ENCODE data around the gene GATAD2B.

GATAD2B gene

GRCh38 chr1:153951183-153951582 is 28.4 kb upstream of the GATAD2B start:
- DNase-seq (ENCODE audit: low read depth): no peak

- peak; percentile 58 for DNase-seq (ENCODE audit: low read depth)
These were observed 24.0 kb upstream of the GATAD2B start, which contains the start of gene DENND4B for GRCh38 chr1:153946622-153947241. Gene DENND4B (minus strand): TSS chr1:153946718. CDS start chr1:153944374, 2,344 bp downstream.

DNA sequence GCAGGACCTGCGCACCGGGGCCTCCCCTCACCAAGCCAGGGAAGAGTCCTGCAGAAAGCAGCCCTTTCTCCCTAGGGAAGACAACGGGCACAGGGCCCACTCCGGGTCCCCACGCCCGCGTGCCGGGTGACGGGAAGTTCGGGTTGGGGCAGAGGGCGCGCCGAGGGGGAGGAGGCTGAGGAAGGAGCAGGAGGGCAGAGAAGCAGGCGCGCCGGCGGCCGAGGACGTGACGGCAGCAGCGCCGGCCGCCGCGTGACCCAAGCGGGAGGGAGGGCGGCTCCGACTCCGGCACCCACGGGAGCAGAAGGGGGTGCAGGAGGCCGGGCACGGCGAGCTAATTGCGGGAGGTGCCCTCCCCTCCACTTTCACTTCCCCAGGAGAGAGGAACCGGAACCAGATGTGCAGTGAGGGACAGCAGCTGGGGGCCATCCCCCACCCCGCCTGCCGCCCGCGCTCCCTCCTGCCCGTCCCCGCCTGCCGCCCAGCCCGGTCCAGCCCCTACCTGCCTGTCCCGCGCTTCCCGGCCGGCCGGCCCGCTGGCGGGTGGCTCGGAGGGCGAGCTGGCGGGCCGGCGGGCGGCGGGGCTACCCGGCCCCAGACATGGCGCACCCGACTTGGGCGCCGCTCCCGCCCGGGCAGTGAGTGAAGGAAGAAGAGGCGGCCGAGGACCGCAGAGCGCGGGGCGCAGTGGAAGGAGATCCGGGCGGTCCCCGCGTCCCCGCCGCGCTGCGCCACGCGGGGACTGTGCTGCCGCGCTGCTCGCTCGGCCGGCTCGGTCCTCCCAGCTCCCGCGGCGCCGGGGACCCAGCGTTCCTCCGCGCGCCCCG is 23.2 kb upstream of the GATAD2B start:
- DNase-seq (ENCODE audit: low read depth): peak; percentile 44

DNA sequence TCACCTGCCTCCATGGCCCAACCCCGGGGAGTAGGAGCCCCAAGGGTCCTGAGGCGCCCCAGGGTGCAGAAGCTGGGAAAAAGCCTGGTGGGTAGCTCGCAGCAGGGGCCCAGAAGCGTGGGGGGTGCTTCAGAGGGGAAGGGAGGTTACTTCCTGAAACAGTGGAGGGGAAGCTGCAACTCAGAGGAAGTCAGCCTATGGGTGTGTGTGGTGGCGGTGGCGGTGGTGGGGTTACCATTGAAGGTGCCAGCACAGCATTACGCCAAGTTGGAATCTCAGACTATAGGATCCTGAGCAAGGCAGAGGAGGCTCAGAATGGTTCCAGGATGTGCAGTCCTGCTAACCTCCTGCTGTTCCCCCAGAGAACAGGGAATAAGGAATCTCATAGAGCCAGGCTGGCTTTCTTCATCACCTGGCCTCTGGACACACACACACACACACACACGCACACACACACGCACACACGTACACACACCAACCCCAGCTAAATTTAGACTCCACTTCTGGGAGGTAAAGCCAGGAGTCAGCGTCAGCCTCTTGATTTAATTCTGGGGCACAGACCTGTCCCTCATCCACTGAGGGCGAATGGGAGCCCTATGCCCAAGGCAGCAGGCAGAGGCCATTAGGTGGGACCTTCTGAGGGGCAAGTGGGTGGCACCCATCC is 22.5 kb upstream of the GATAD2B start:
- DNase-seq (ENCODE audit: low read depth): peak; percentile 68

DNA sequence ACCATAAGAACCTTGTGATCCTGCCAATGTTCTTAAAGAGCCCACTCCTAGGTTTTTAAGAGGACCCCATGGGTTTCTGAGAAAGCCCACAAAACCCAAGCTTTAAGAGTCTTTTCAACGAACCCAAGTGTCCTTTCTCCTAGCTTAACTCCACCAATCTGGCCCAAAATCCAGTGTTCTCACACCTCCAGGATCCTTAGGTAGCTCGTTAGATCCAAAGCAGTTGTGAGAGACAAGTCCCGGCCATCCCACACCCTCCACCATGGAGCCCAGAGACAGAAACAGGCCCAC is 22.0 kb upstream of the GATAD2B start:
- no peak for DNase-seq (ENCODE audit: low read depth)

GRCh38 chr1:153944005-153944826 is 21.4 kb upstream of the GATAD2B start:
- no peak for DNase-seq (ENCODE audit: low read depth)

DNA sequence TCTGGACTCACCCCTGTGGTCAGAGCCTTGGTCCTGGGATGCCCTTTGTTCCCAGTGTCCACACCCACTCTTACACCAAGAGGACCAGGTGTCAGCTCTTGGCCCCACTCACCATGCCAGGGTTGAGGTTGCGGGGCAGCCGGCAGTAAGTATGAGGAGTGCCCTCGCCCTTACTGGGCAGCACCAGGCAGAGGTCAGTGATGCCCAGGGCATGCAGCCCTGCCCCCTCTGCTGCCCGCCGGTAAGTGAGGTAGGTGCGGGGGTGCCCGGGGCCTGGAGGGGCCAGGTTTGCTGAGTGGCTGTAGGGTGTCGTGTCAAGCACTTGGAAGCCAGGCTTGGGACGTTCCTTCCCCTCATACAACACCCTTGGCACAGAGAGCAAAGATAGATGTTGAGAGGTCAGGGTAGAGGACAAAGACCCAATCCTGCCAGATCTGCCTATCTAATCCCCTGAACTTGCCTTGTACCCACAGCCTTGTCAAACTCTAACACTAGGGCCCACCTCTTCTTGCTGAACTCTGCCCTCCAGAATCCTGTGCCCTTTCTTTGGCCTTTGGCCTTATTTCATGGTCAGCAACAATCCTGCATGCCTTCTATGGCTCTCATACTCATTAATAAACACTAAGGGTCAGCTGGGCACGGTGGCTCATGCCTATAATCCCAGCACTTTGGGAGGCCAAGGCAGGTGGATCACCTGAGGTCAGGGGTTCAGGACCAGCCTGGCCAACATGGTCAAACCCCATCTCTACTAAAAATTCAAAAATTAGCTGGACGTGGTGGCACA is 20.2 kb upstream of the GATAD2B start:
- DNase-seq (ENCODE audit: low read depth): no peak

- no peak for DNase-seq (ENCODE audit: low read depth)
These were observed 19.3 kb upstream of the GATAD2B start for GRCh38 chr1:153941826-153942725.

GRCh38 chr1:153940756-153941155 is 18.0 kb upstream of the GATAD2B start:
- DNase-seq (ENCODE audit: low read depth): no peak

DNA sequence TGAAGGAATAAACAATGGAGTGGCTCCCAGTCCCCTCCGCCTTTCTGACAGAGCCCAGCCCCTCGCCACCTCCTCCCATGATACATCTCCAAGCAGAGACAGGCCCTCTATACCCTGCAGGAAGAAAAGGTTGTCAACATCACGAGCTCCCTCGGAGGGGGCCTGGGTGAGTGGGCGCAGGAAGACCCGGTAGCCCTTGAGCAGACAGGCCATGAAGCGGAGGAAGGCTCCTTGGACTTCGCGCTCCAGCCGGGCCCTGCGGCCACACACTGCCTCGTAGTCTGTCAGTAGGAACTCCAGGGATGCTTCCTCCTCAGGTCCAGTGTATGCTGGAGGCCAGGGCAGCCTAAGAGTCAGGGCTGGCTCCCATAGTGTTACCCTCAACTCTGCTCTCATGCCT is 16.7 kb upstream of the GATAD2B start:
- no peak for DNase-seq (ENCODE audit: low read depth)

- no peak for DNase-seq (ENCODE audit: low read depth)
These were observed 16.2 kb upstream of the GATAD2B start for GRCh38 chr1:153938996-153939395.

GRCh38 chr1:153937331-153937730 is 14.6 kb upstream of the GATAD2B start:
- DNase-seq (ENCODE audit: low read depth): no peak

DNA sequence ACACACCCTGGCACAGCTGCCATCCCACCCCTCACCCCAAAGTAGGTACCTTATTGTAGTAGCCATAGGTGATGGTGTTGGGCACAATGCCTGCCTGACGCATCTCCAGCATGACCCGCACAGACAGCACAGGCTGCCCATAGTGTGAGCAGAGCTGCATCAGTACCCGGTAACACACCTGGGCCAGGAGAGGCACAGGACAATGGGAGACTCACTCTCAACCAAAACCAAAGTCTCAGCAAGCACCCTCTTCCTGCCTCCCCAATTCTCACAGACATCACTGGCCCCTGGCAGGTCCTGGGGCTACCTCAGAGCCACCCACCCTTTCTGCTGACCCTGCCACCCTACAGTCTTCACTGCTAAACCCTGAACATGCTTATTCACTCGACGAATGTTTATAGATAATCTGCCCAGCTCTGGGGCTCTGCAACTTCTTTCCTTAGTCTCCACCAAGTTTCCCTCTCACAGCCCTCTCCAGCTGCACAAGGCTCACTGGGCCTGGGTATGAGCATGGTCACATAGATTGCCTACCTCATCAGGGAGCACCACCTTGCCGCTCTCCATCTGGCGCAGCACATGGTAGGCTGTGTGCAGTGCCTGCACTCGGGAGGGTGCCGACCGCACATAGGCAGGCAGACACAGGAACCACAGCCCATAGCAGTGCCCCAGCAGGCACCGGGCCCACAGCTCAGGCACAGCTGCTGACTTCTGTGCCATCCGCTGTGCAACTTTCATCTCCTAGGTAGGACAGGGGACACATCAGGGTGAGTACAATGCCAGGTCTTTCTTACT is 13.4 kb upstream of the GATAD2B start:
- no peak for DNase-seq (ENCODE audit: low read depth)

- no peak for DNase-seq (ENCODE audit: low read depth)
These were observed 12.0 kb upstream of the GATAD2B start for GRCh38 chr1:153934746-153935145.

DNA sequence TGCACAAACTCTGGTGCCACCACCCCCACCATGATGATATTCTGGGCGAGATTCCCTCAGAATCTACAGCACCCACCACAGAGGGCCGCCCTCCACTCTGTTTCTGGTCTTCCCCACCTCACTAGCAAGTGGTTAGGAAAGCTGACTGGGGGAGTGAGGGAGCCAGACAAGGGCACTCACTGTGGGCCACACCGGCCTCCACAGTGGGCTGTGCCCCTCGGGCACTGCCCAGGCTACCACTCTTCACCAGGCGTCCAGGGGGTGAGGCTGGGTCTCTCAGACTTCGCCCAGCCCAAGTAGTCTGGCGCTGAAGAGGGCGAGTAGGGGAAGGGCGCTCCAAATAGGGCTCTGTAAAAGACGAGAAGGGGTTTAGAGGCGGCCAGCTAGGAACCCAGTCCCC is 11.2 kb upstream of the GATAD2B start:
- no peak for DNase-seq (ENCODE audit: low read depth)

DNA sequence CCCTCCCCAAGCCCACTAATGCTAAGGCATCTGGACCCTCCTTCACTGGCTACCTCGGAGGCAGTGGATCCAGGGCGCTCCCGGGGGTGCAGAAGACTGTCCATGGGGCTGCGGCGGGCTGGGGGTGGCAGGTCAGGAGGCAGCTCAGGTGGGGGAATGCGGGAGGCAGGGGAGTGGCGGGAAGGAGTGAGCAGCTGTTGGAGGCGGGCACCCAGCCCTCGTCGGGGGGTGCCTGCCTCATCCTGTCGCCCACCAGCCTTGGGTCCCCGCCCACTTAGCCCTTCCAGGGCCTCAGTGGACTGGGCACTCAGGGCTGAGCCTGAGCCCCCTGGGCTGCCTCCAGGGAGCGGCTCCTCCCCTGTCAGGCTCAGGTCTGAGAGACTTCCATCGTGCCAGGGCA is 10.7 kb upstream of the GATAD2B start:
- DNase-seq (ENCODE audit: low read depth): no peak

DNA sequence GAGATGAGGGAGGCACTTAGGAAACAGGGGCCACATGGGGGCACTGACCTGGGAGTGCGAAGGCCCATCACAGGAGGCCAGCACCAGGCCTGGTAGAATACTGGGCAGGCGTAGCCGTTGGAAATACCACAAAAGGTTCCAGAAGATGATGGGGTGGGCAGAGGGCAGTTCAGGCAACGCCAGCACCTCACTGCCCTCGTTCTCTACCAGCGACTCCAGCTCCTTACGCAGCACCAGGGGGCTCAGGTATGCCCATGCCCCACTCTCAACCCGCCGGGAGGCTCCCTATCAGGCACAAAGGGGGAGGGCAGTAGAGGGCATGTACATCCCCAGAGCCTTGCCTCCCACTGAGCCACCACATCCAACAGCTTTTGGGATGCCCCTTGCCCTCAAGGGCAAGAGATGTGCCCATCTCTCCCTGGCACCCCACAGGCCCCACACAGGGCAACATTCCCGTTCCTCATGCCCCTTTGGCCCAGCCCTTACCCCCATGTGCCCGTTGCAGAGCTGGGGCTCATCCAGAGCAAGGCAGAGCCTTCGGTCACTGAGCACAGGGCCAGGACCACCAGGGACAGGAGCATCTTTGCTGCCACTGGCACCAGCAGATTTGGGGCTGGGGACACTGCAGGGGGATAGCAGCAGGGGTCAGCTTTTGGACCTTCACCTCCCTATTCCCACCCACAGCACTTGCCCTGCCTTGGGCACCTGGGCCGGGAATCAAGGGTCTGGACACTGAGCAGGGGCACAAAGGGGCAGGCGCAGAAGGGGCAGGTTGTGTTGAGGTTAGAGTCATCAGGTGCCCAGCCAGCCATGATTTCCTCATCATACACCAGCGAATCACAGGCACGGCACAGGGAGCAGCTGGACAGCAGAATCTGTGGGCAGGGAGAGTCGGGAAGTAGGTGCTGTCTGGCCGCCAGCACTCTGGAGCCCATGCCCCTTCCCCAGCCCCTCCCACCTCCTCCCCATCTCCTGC is 9.7 kb upstream of the GATAD2B start:
- DNase-seq (ENCODE audit: low read depth): no peak

All from stimulated activated CD8-positive, alpha-beta memory T cell treated with anti-CD3 and anti-CD28 coated beads, Interleukin-7, amount 100 ng/mL, for 24 hours (primary cell).